HepG2 (cell line): ENCODE measurements around the gene PPP1R13L. TPM values are rescaled to one million over a fixed set of nuclear protein-coding genes. Genes with fewer than 3 reads are reported as not detected.
A peak's percentile ranks its signal among the peaks of the same experiment; 100 is the strongest.

ENCODE experiments used
- ATF1 ChIP-seq: IDR thresholded peaks from 2 replicates; pipeline ENCODE4 v1.6.1; 2016; ENCODE audit warnings: mild to moderate bottlenecking, control low read depth
- CEBPG ChIP-seq: IDR thresholded peaks from 2 replicates; pipeline ENCODE4 v1.6.1; 2016
- EHMT2 ChIP-seq: fragments of 200-600 bp; sonication (generic); IDR thresholded peaks from 2 replicates; pipeline ENCODE4 v1.7.0; 2017; ENCODE audit warnings: antibody characterized with exemption, low read depth, low read length, borderline replicate concordance
- FOXC1 ChIP-seq: sonication (generic); formaldehyde crosslinking; IDR thresholded peaks from 2 replicates; pipeline ENCODE4 v1.8.0; 2022; ENCODE audit warnings: mild to moderate bottlenecking, missing genetic modification reagents, borderline replicate concordance
- HCFC1 ChIP-seq: fragments of 150-350 bp; IDR thresholded peaks from 2 replicates; pipeline ENCODE4 v1.6.1; 2014; ENCODE audit warnings: low read depth, low read length
- HHEX ChIP-seq: IDR thresholded peaks from 2 replicates; pipeline ENCODE4 v1.6.1; 2016; ENCODE audit warnings: control low read depth
- HMGXB3 ChIP-seq: sonication (generic); formaldehyde crosslinking; IDR thresholded peaks from 2 replicates; pipeline ENCODE4 v1.4.0; 2020; ENCODE audit warnings: missing genetic modification reagents, borderline replicate concordance
- IRF1 ChIP-seq: sonication (generic); formaldehyde crosslinking; IDR thresholded peaks from 2 replicates; pipeline ENCODE4 v1.4.0; 2020; ENCODE audit warnings: low read depth, mild to moderate bottlenecking, missing genetic modification reagents
- KDM6A ChIP-seq: IDR thresholded peaks from 2 replicates; pipeline ENCODE4 v1.6.1; 2016; ENCODE audit warnings: low read depth
- LRRFIP1 ChIP-seq: sonication (generic); formaldehyde crosslinking; conservative IDR thresholded peaks from 2 replicates; pipeline ENCODE4 v1.4.0; 2020; ENCODE audit warnings: missing genetic modification reagents
- NCOA2 ChIP-seq: sonication (generic); formaldehyde crosslinking; IDR thresholded peaks from 2 replicates; pipeline ENCODE4 v1.8.0; 2022; ENCODE audit warnings: inconsistent platforms
- NFYB ChIP-seq: sonication (generic); formaldehyde crosslinking; IDR thresholded peaks from 2 replicates; pipeline ENCODE4 v1.4.0; 2020; ENCODE audit warnings: missing genetic modification reagents
- NR1H2 ChIP-seq: sonication (generic); formaldehyde crosslinking; IDR thresholded peaks from 2 replicates; pipeline ENCODE4 v1.8.1; 2022; ENCODE audit warnings: low read depth, missing genetic modification reagents, borderline replicate concordance
- RARG ChIP-seq: sonication (generic); formaldehyde crosslinking; IDR thresholded peaks from 2 replicates; pipeline ENCODE4 v1.4.0; 2020; ENCODE audit warnings: low read depth, mild to moderate bottlenecking, missing genetic modification reagents
- RXRB ChIP-seq: IDR thresholded peaks from 2 replicates; pipeline ENCODE4 v1.6.1; 2016; ENCODE audit warnings: borderline replicate concordance, missing genetic modification reagents, missing compliant biosample characterization
- SAP130 ChIP-seq: IDR thresholded peaks from 2 replicates; pipeline ENCODE4 v1.6.1; 2016; ENCODE audit warnings: low read depth
- SETDB1 ChIP-seq: sonication (generic); formaldehyde crosslinking; IDR thresholded peaks from 2 replicates; pipeline ENCODE4 v1.5.1; 2020; ENCODE audit warnings: missing genetic modification reagents, mild to moderate bottlenecking, borderline replicate concordance
- ZFP1 ChIP-seq: IDR thresholded peaks from 2 replicates; pipeline ENCODE4 v1.6.1; 2016
- ZFP36L1 ChIP-seq: sonication (generic); formaldehyde crosslinking; IDR thresholded peaks from 2 replicates; pipeline ENCODE4 v1.8.0; 2022; ENCODE audit warnings: mild to moderate bottlenecking, missing genetic modification reagents, moderate library complexity
- ZMAT5 ChIP-seq: sonication (generic); formaldehyde crosslinking; IDR thresholded peaks from 2 replicates; pipeline ENCODE4 v1.5.0; 2020; ENCODE audit warnings: mild to moderate bottlenecking, low read depth, missing genetic modification reagents, borderline replicate concordance
- ZNF225 ChIP-seq: sonication (generic); formaldehyde crosslinking; IDR thresholded peaks from 2 replicates; pipeline ENCODE4 v1.4.0; 2020; ENCODE audit warnings: mild to moderate bottlenecking, missing genetic modification reagents
- ZNF432 ChIP-seq: sonication (generic); formaldehyde crosslinking; IDR thresholded peaks from 2 replicates; pipeline ENCODE4 v1.5.0; 2020; ENCODE audit warnings: missing genetic modification reagents, mild to moderate bottlenecking, borderline replicate concordance
- ZNF605 ChIP-seq: sonication (generic); formaldehyde crosslinking; IDR thresholded peaks from 2 replicates; pipeline ENCODE4 v1.8.0; 2022; ENCODE audit warnings: mild to moderate bottlenecking, missing genetic modification reagents
- ZNF737 ChIP-seq: sonication (generic); formaldehyde crosslinking; IDR thresholded peaks from 2 replicates; pipeline ENCODE4 v1.5.0; 2020; ENCODE audit warnings: missing genetic modification reagents, mild to moderate bottlenecking, borderline replicate concordance
- polyA plus RNA-seq, 8 experiments: library from polyadenylated mRNA; depleted of rRNA in 3 of 8; stranded (reverse) in 7 of 8; unstranded in 1 of 8; fragments of >200 nt; fragmentation: Illumina TruSeq in 4 of 8; extraction: Trizol in 4 of 8; gene quantifications; 2 replicates each; pipeline versions ENCODE4 v1.2.1 to v1.2.3, GENCODE V29; 2011 to 2016; ENCODE audit warnings: low read depth in 4 of 8, missing spikeins in 1 of 8, mixed read lengths in 1 of 8; ENCODE audit not compliant: insufficient read depth in 1 of 8
- total RNA-seq, 5 experiments: library from RNA; depleted of rRNA; stranded (reverse); fragments of >200 nt; fragmentation: Illumina TruSeq; extraction: Trizol; gene quantifications; 2 replicates each; pipeline ENCODE4 v1.2.3, GENCODE V29; 2016; ENCODE audit warnings: low read depth in 1 of 5

The PPP1R13L gene
- total and polyA plus RNA-seq, 2 of the 13 experiments (the other 11 are each of a cell fraction or from before 2014, with no cell fraction given) = 1.3 to 6.6 TPM

GRCh38 chr19:45423589-45424190 lies 18.8 kb upstream of the PPP1R13L start, which contains the start of gene ERCC1 (continued):
- TF ChIP-seq HHEX (CRISPR knock-in tag) (no peak), ZNF225 (CRISPR knock-in tag) (no peak), FOXC1 (CRISPR knock-in tag) (peak; percentile 37; the same call in 1 of the 2 replicates), IRF1 (CRISPR knock-in tag) (no peak), EHMT2 (no peak), LRRFIP1 (CRISPR knock-in tag) (no peak; the same call in 1 of the 2 replicates), NCOA2 (CRISPR knock-in tag) (peak; percentile 68), SAP130 (CRISPR knock-in tag) (peak; percentile 77), HCFC1 (peak; percentile 35; the same call in 1 of the 2 replicates), SETDB1 (CRISPR knock-in tag) (no peak), ZFP1 (CRISPR knock-in tag) (peak; percentile 81), ATF1 (peak; percentile 30; the same call in 1 of the 2 replicates), ZNF432 (CRISPR knock-in tag) (no peak), KDM6A (CRISPR knock-in tag) (no peak), RXRB (CRISPR knock-in tag) (peak; percentile 77), HMGXB3 (CRISPR knock-in tag) (peak; percentile 74), NFYB (peak; percentile 85), ZFP36L1 (CRISPR knock-in tag) (0 out of 2 replicates have a peak, but pooled peaks have one; percentile 60), CEBPG (CRISPR knock-in tag) (peak; percentile 38), ZNF737 (CRISPR knock-in tag) (no peak), NR1H2 (CRISPR knock-in tag) (no peak), ZNF605 (CRISPR knock-in tag) (peak; percentile 95), RARG (0 out of 2 replicates have a peak, but pooled peaks have one; percentile 38), ZMAT5 (no peak)
